Transverse colon (tissue), 4 donors: ENCODE results near the gene GAA.

ENCODE experiments used
- EP300 ChIP-seq: sonication (generic); formaldehyde crosslinking; IDR thresholded peaks from one replicate; pipeline ENCODE4 v1.6.1; 2017; ENCODE audit warnings: antibody characterized with exemption, low read depth
- POLR2A ChIP-seq: fragments of 450-650 bp; IDR thresholded peaks from one replicate; pipeline ENCODE4 v1.6.1; 2016; ENCODE audit warnings: antibody characterized with exemption, mild to moderate bottlenecking, moderate library complexity
- POLR2AphosphoS5 ChIP-seq, 3 donors: sonication (generic); formaldehyde crosslinking; IDR thresholded peaks; one replicate each; pipeline ENCODE4 v1.6.1; 2016; ENCODE audit warnings: antibody characterized with exemption in 3 of 3
- TF ChIP-seq, protein P1 (sequence below), 5 experiments: fragments of 200-600 bp in 3 of 5; fragments of 450-650 bp in 2 of 5; sonication (generic) in 3 of 5; IDR thresholded peaks; 1 replicate in 2 of 5; 2 replicates in 3 of 5; pipeline ENCODE4 v1.5.1; 2016 to 2017; ENCODE audit warnings: antibody characterized with exemption in 5 of 5, inconsistent platforms in 3 of 5, mild to moderate bottlenecking in 2 of 5, moderate library complexity in 1 of 5

DNA sequence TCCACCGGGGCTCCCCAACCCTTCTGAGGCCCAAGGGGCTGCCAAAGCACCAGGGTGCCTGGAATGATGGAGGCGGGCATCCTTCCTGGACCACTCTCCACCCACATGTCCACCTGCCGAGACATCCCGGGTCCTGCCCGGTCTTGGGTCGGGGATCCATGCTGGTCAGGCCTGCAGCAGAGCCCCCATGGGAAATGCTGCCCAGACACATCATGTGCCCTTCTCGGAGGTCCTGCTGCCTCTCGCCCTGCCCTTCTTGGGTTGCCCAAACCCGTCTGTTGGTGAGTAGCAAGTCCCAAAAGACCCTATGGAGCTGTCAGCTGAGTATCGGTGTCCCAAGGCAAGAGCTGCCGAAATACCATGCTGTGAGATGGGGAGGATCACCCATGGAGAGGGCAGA, 14.8 kb upstream of the GAA start:
- TF ChIP-seq EP300 (no peak), POLR2A (no peak), POLR2AphosphoS5 (IDR thresholded peaks at IDR 0.05) (no peak)
- TF ChIP-seq, protein P1, sequence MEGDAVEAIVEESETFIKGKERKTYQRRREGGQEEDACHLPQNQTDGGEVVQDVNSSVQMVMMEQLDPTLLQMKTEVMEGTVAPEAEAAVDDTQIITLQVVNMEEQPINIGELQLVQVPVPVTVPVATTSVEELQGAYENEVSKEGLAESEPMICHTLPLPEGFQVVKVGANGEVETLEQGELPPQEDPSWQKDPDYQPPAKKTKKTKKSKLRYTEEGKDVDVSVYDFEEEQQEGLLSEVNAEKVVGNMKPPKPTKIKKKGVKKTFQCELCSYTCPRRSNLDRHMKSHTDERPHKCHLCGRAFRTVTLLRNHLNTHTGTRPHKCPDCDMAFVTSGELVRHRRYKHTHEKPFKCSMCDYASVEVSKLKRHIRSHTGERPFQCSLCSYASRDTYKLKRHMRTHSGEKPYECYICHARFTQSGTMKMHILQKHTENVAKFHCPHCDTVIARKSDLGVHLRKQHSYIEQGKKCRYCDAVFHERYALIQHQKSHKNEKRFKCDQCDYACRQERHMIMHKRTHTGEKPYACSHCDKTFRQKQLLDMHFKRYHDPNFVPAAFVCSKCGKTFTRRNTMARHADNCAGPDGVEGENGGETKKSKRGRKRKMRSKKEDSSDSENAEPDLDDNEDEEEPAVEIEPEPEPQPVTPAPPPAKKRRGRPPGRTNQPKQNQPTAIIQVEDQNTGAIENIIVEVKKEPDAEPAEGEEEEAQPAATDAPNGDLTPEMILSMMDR (IDR thresholded peaks at IDR 0.05): no peak
